Neuronal stem cell (in vitro differentiated cells): Measurements from ENCODE around the gene CCDC54.

Experiments used
- DNase-seq: peaks from one replicate; pipeline ENCODE4 v3.0.0-alpha.2; 2013; ENCODE audit warnings: low spot score
- H2AFZ ChIP-seq: one replicate; pipeline ENCODE4 v1.6.1; 2013; ENCODE audit warnings: mild to moderate bottlenecking, low read length, inconsistent platforms
- H2AK5ac ChIP-seq: 2 replicates; pipeline ENCODE4 v1.6.1; 2013; ENCODE audit warnings: low read depth, mild to moderate bottlenecking, inconsistent platforms, low read length, moderate library complexity, mixed read lengths
- H2BK120ac ChIP-seq: 2 replicates; pipeline ENCODE4 v1.6.1; 2013; ENCODE audit warnings: low read depth, mild to moderate bottlenecking, inconsistent platforms, low read length, moderate library complexity, mixed read lengths
- H2BK12ac ChIP-seq: one replicate; pipeline ENCODE4 v1.6.1; 2013; ENCODE audit warnings: low read length, inconsistent platforms
- H2BK15ac ChIP-seq: 2 replicates; pipeline ENCODE4 v1.6.1; 2013; ENCODE audit warnings: mild to moderate bottlenecking, low read length, inconsistent platforms, mixed read lengths
- H2BK5ac ChIP-seq: one replicate; pipeline ENCODE4 v1.6.1; 2013; ENCODE audit warnings: inconsistent platforms, mild to moderate bottlenecking, low read length, moderate library complexity
- H3K14ac ChIP-seq: one replicate; pipeline ENCODE4 v1.6.1; 2013; ENCODE audit warnings: low read length, inconsistent platforms
- H3K18ac ChIP-seq: 2 replicates; pipeline ENCODE4 v1.6.1; 2013; ENCODE audit warnings: low read length, inconsistent platforms
- H3K23ac ChIP-seq: 2 replicates; pipeline ENCODE4 v1.6.1; 2013; ENCODE audit warnings: low read depth, mild to moderate bottlenecking, mixed read lengths, low read length, inconsistent platforms; ENCODE audit not compliant: poor library complexity
- H3K27ac ChIP-seq: replicated peaks from 3 replicates; pipeline ENCODE4 v1.5.1; 2013; ENCODE audit warnings: low read length, inconsistent platforms
- H3K27me3 ChIP-seq, 3 experiments: 2 replicates each; pipeline ENCODE4 v1.6.1; 2013; ENCODE audit warnings: low read length in 3 of 3, mild to moderate bottlenecking in 2 of 3, inconsistent platforms in 1 of 3, low read depth in 1 of 3, mixed read lengths in 1 of 3, moderate library complexity in 1 of 3; ENCODE audit not compliant: control insufficient read depth in 3 of 3, insufficient read depth in 3 of 3
- H3K36me3 ChIP-seq, 2 donors: replicated peaks in 1 of 2; 2 replicates each; pipeline ENCODE4 v1.6.1; 2013; ENCODE audit warnings: low read length in 2 of 2; ENCODE audit not compliant: control insufficient read depth in 2 of 2, insufficient read depth in 2 of 2
- H3K4ac ChIP-seq: 2 replicates; pipeline ENCODE4 v1.6.1; 2013; ENCODE audit warnings: inconsistent platforms, mild to moderate bottlenecking, low read length, moderate library complexity
- H3K4me1 ChIP-seq, 2 donors: 1 replicate in 1 of 2; 2 replicates in 1 of 2; pipeline ENCODE4 v1.6.1; 2013; ENCODE audit warnings: low read length in 2 of 2, low read depth in 1 of 2; ENCODE audit not compliant: control insufficient read depth in 2 of 2, insufficient read depth in 1 of 2
- H3K4me2 ChIP-seq: one replicate; pipeline ENCODE4 v1.6.1; 2013; ENCODE audit warnings: mild to moderate bottlenecking, low read length, inconsistent platforms; ENCODE audit not compliant: insufficient read depth, poor library complexity, severe bottlenecking
- H3K4me3 ChIP-seq, 2 donors: 2 replicates each; pipeline ENCODE4 v1.5.1; 2013; ENCODE audit warnings: low read length in 2 of 2, mild to moderate bottlenecking in 2 of 2, inconsistent platforms in 1 of 2, moderate library complexity in 1 of 2
- H3K79me1 ChIP-seq: one replicate; pipeline ENCODE4 v1.6.1; 2013; ENCODE audit warnings: low read depth, mild to moderate bottlenecking, inconsistent platforms, low read length, moderate library complexity
- H3K9ac ChIP-seq: one replicate; pipeline ENCODE4 v1.6.1; 2013; ENCODE audit warnings: mild to moderate bottlenecking, low read depth, low read length, inconsistent platforms; ENCODE audit not compliant: poor library complexity
- H3K9me3 ChIP-seq, 2 donors: replicated peaks in 1 of 2; 2 replicates each; pipeline versions ENCODE3 to v1.6.1; 2013; ENCODE audit warnings: low read length in 2 of 2, mild to moderate bottlenecking in 2 of 2, inconsistent platforms in 1 of 2, low read depth in 1 of 2, mixed read lengths in 1 of 2, moderate library complexity in 1 of 2; ENCODE audit not compliant: control insufficient read depth in 2 of 2, insufficient read depth in 1 of 2
- H4K8ac ChIP-seq: one replicate; pipeline ENCODE4 v1.6.1; 2013; ENCODE audit warnings: low read depth, mild to moderate bottlenecking, inconsistent platforms, low read length, moderate library complexity
- H4K91ac ChIP-seq: one replicate; pipeline ENCODE4 v1.6.1; 2013; ENCODE audit warnings: low read length, low read depth, mild to moderate bottlenecking, inconsistent platforms; ENCODE audit not compliant: poor library complexity
- WGBS, 2 donors: extraction: QIAGEN DNeasy Blood & Tissue Kit; methylation state at CpG; one replicate each; pipeline ENCODE4 v1.1.7; 2013; ENCODE audit warnings: missing lambda C conversion rate in 2 of 2, mixed read lengths in 1 of 2; ENCODE audit not compliant: insufficient read length in 2 of 2, insufficient replicate concordance in 1 of 2; ENCODE audit errors: extremely low coverage in 2 of 2; 5-methylcytosine and 5-hydroxymethylcytosine counted together

The CCDC54 gene

DNA sequence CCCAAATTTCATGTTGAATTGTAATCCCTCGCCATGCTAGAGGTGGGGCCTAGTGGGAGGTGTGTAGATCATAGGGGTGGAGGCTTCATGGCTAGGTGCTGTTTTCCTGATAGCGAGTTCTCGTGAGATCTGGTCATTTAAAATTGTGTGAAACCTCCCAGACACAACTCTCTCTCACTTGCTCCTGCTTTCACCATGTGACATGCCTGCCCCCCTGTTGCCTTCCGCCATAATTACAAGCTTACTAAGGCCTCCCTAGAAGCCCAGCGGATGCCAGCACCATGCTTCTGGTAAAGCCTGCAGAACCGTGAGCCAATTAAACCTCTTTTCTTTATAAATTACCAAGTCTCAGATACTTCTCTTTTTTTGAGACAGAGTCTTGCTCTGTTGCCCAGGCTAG lies 36.0 kb downstream of the CCDC54 start:
- H3K27ac ChIP-seq = no peak overlapping the region
- no peak overlapping the region for H3K9ac ChIP-seq
- H2BK5ac ChIP-seq = no peak overlapping the region
- no peak overlapping the region for H3K18ac ChIP-seq
- no peak overlapping the region for H3K4me3 ChIP-seq
- no CpG with 5 or more reads among the region's 6 CpGs for WGBS, 2 donors
- no peaks in the 10 kb centered on the region for H3K27me3 ChIP-seq
- no peak overlapping the region for H3K23ac ChIP-seq
- peaks cover 2% of the 10 kb centered on the region for H3K79me1 ChIP-seq
- no peak overlapping the region for H3K14ac ChIP-seq
- H2AFZ ChIP-seq = no peak overlapping the region
- peaks cover 6 to 11% of the 10 kb centered on the region in 2 donors for H3K9me3 ChIP-seq
- no peak overlapping the region for H2BK15ac ChIP-seq
- H4K91ac ChIP-seq = no peak overlapping the region
- H3K4ac ChIP-seq = no peak overlapping the region
- no peaks in the 10 kb centered on the region for H3K36me3 ChIP-seq
- no peak overlapping the region for H2BK12ac ChIP-seq
- no peak overlapping the region for H2BK120ac ChIP-seq
- no peaks in the 10 kb centered on the region for H3K4me1 ChIP-seq
- H2AK5ac ChIP-seq = no peak overlapping the region
- no peak for DNase-seq
- H3K4me2 ChIP-seq = no peak overlapping the region
- no peak overlapping the region for H4K8ac ChIP-seq

- WGBS, 2 donors = no CpG with 5 or more reads among the region's 1 CpG
Measured at GRCh38 chr3:107414325-107414964, 37.2 kb downstream of the CCDC54 start.

DNA sequence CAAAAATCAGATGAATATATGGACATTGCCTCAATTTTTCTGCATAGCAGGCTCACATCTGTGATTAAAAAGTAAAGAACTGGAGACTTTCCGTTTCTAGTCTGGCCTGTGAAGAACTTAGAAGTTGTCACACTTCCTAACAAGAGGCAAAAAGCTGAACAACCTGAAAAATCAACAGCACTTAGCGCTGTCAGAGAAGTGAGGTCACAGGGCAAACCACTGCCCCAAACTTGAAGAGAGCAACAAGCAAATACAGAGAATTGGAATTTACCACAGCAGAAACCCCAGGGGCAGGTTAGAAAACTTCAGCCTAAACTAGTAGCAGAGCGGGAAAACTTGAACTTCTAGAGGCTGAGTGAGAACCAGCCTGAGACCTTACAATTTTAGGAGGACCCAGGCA lies 38.9 kb downstream of the CCDC54 start:
- no peak overlapping the region for H4K8ac ChIP-seq
- H3K27ac ChIP-seq = no peak overlapping the region
- H3K4ac ChIP-seq = no peak overlapping the region
- H3K18ac ChIP-seq = no peak overlapping the region
- no peak overlapping the region for H3K9ac ChIP-seq
- peaks cover 0 to 1% of the 10 kb centered on the region in 2 donors for H3K4me1 ChIP-seq
- no peaks in the 10 kb centered on the region for H3K9me3 ChIP-seq
- no peak overlapping the region for H2BK120ac ChIP-seq
- H3K27me3 ChIP-seq = no peaks in the 10 kb centered on the region
- no CpG with 5 or more reads among the region's 3 CpGs for WGBS, 2 donors
- H2BK15ac ChIP-seq = no peak overlapping the region
- no peak overlapping the region for H2AFZ ChIP-seq
- H4K91ac ChIP-seq = no peak overlapping the region
- H3K14ac ChIP-seq = no peak overlapping the region
- H3K23ac ChIP-seq = no peak overlapping the region
- H2BK5ac ChIP-seq = no peak overlapping the region
- no peak overlapping the region for H2BK12ac ChIP-seq
- H3K36me3 ChIP-seq = no peaks in the 10 kb centered on the region
- no peaks in the 10 kb centered on the region for H3K79me1 ChIP-seq
- no peak overlapping the region for H2AK5ac ChIP-seq
- no peak for DNase-seq
- H3K4me3 ChIP-seq = no peak overlapping the region
- H3K4me2 ChIP-seq = no peak overlapping the region

More at GRCh38 chr3:107414325-107414964, 37.2 kb downstream of the CCDC54 start:
- Histone ChIP-seq H3K23ac (no peak overlapping the region), H4K8ac (no peak overlapping the region), H3K27ac (no peak overlapping the region), H3K36me3 (no peaks in the 10 kb centered on the region), H3K4me1 (no peaks in the 10 kb centered on the region), H3K9me3 (peaks cover 0 to 5% of the 10 kb centered on the region in 2 donors), H2BK12ac (no peak overlapping the region), H3K27me3 (no peaks in the 10 kb centered on the region), H3K14ac (no peak overlapping the region), H3K9ac (no peak overlapping the region), H2AFZ (no peak overlapping the region), H2BK15ac (no peak overlapping the region), H2BK120ac (no peak overlapping the region), H4K91ac (no peak overlapping the region), H3K18ac (no peak overlapping the region), H3K4me2 (no peak overlapping the region), H3K4ac (no peak overlapping the region), H2BK5ac (no peak overlapping the region), H2AK5ac (no peak overlapping the region), H3K4me3 (no peak overlapping the region), H3K79me1 (no peaks in the 10 kb centered on the region)
- DNase-seq = no peak

GRCh38 chr3:107416886-107417285 lies 39.6 kb downstream of the CCDC54 start:
- Histone ChIP-seq H3K4me2 (no peak overlapping the region), H4K8ac (no peak overlapping the region), H3K14ac (no peak overlapping the region), H3K4me1 (peaks cover 0 to 1% of the 10 kb centered on the region in 2 donors), H3K9ac (no peak overlapping the region), H2BK5ac (no peak overlapping the region), H2AFZ (no peak overlapping the region), H3K27ac (no peak overlapping the region), H3K4me3 (no peak overlapping the region), H3K4ac (no peak overlapping the region), H4K91ac (no peak overlapping the region), H3K36me3 (no peaks in the 10 kb centered on the region), H3K18ac (no peak overlapping the region), H2BK120ac (no peak overlapping the region), H2BK12ac (no peak overlapping the region), H3K79me1 (no peaks in the 10 kb centered on the region), H2BK15ac (no peak overlapping the region), H2AK5ac (no peak overlapping the region), H3K23ac (no peak overlapping the region), H3K27me3 (no peaks in the 10 kb centered on the region), H3K9me3 (no peaks in the 10 kb centered on the region)
- DNase-seq = no peak
